ENCODE data around the gene SLC25A47.
"Not testable (repeated sequence)": the region's sequence is repeated elsewhere in the genome, so short reads cannot be mapped to it uniquely, and the experiment has no call there.

Gene SLC25A47

DNA sequence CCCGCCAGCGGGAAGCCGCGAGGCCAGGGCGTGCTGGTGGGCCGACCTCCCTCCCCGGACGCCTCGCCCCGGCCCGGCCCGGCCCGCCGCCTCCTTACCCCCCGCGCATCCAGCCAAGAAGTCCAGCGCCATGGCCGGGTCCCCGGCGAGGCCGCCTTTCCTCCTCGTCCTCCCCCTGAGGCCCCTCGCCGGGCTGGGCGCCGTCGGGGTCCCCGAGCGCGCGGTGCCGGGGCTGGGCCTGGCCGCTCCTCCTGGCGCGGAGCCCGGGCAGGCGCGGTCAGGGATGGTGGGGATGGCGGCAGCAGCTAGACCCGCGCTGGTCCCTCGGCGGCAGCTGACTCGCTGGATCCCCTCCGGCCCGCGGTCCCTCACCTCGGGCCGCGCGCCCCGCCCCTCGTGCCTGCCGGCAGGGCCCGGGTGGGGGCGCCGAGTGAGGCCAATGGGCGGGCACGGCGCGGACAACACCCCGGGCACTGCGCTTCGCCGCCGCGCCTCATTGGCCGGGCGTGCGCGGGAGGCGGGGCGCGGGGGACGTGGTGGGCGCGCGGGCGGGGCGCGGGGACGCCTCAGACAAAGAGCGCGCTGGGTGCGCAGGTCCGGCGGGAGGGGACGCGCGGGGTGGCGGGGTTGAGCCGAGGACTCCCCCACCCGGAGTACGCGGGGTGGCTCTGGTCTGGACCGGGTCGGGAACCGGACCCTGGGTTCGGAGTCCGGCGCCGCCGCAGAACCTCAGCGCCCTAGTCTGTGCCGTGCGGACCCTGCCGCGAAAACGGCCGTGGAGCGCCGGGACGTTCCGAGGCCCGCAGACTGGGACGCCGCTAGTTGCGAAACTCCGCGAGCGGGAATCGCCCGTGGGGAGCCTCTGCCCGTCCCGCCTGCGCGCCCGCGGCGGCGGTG lies 16.8 kb upstream of the SLC25A47 start, which contains the start of gene SLC25A29:
Gene SLC25A29 (minus strand): TSS at position 344 of the 897 bp plus-strand sequence. CDS start 212 bp downstream, at position 132.
- peak; percentile 89 for DNase-seq

DNA sequence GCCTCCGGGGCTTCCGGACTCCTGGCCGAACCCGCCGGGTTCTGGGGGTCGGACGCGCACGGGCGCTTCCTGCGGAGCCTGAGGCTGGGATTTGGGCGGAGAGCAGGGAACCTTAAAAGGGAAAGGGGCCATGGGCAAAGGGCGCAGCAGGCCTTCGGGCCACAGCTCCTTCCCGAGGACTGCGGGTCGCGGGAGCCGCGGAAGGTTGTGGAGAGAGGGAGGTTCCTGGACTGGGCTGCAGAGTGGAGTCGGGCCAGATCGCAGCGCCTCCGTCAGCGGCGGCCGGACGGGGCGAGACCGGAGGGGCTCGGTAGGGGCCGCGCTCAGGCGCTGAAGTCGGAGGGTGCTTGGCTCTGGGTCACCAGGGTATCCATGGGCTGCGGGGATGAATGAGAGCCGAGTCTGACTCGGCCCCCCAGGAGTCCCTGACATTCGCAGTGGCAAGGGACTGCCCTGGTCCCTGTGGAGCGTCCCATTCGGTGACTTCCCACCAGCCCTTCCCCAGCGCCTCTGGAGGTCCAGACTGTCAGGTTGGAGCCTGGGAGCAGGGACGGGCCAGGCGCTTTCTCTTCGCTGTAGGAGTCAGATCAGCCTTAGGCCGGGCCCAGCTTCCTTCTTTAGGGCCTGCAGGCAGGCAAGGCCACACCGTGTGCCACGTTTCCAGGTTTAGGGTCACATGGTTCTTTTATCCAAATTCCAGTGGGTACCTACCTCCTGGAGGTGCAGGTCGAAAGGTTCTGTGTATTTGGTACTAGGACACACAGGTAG lies 16.0 kb upstream of the SLC25A47 start:
- no peak for DNase-seq

- no peak for DNase-seq
Measured at GRCh38 chr14:100307766-100308426, 15.2 kb upstream of the SLC25A47 start.

GRCh38 chr14:100308427-100308792 lies 14.7 kb upstream of the SLC25A47 start:
- not testable (repeated sequence) for DNase-seq

GRCh38 chr14:100309028-100309737 lies 14.0 kb upstream of the SLC25A47 start:
- DNase-seq, result no peak

- peak; percentile 13 for DNase-seq
Measured at GRCh38 chr14:100312110-100312876, 10.8 kb upstream of the SLC25A47 start.

- peak; percentile 18 for DNase-seq
Measured at GRCh38 chr14:100312877-100313400, 10.2 kb upstream of the SLC25A47 start.

- no peak for DNase-seq
Measured at GRCh38 chr14:100313464-100314230, 9.5 kb upstream of the SLC25A47 start.

DNA sequence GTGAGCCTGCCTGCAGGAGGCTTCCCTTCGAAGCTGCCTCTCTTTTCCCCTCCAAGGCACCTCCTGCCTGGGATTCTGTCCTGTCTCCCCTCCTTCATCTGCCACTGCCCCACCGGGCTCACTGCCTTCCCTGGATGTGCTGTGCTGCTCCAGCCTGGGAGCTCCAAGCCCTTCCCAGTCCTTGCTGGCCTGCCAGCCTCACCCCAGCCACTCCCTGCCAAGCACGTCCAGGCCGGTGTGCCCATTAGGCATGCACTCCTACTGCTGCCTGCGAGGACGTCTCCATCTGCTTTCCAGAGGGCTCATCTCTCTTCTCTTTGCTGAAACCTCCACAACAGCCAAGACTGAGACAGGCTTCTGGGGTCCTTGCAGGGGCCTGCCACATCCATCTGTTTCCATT lies 8.4 kb upstream of the SLC25A47 start:
- no peak for DNase-seq

DNA sequence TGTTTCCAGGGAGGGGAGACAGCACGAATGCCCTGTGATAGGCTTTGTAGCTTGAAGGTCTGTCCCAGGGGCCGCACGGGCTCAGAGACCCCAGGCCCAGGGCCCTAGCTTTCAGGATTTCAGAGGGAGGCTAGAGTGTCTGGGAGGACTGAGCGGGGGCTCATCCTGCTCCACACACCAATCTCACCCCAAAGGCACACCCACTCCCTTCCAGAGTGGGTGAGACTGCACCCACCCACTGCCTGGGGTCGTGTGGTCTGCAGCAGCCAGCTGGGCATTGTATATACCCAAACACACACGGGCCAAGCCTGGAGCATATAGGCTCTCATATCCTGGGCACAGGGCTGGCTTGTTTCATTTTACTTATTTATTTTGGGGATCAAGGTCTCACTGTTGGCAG lies 5.8 kb upstream of the SLC25A47 start:
- no peak for DNase-seq

GRCh38 chr14:100317912-100318808 lies 5.0 kb upstream of the SLC25A47 start:
- DNase-seq, result no peak

- no peak for DNase-seq
Measured at GRCh38 chr14:100320157-100320856, 2.8 kb upstream of the SLC25A47 start.

DNA sequence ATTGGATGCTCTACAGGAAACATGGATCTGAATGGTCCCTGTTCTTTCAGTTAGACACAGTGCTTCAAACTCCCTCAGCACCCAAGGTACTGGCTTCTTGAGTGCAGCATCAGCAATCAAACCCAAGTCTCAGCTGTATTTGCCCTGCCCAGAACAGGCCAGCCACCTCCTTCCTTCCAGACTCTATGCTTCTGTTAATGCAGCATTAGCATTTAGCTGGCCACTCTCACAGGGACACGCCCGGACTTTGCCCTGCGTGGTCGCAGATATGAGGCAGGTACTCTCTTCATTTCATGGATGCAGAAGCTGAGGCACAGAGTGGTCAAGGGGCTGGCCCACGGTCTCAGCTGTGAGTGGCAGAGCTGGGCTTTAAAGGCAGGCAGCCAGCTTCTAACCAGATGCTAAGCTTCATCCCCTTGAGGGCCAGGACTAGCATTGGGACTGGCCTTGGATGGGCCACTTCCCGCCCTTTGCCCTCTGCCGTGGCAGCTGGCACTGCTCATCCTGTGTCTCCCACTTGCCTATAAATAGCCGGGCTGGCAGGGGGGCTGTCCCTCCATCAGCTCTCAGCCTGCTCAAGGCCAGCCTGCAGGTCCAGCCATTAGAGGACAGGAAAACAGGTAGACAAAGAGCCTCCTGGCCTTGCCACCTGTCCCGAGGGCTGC lies 1.5 kb upstream of the SLC25A47 start:
- peak; percentile 42 for DNase-seq

GRCh38 chr14:100322138-100322957 lies 791 bp upstream of the SLC25A47 start:
- DNase-seq, result no peak

DNA sequence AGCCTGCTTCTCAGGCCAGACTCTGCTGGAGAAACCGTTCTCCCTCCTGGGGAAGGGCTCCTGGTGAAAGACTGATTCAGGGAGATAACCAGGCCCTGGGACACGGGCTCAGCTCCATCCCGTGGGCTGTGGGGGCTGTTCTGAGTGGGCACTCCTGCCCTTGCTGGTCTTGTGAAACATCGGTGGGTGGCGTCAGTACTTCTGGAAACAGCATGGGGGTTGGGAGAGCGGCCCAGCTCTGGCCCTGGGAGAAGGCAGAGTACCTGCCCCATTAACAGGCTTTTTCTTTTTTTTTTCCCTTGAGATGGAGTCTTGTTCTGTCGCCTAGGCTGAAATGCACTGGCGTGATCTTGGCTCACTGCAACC lies 786 bp downstream of the SLC25A47 start:
- DNase-seq, result peak; percentile 39

- no peak for DNase-seq
Measured at GRCh38 chr14:100325231-100325632, 2.1 kb downstream of the SLC25A47 start.

GRCh38 chr14:100325958-100326357 lies 2.8 kb downstream of the SLC25A47 start:
- no peak for DNase-seq

- no peak for DNase-seq
Measured at GRCh38 chr14:100327128-100327527, 4.0 kb downstream of the SLC25A47 start.
